Neural crest cell (in vitro differentiated cells): ENCODE measurements around the gene SDK1. TPM values are rescaled to one million over a fixed set of nuclear protein-coding genes. Genes with fewer than 3 reads are reported as not detected.
A peak's percentile ranks its signal among the peaks of the same experiment; 100 is the strongest.

ENCODE experiments used
- DNase-seq: peaks from one replicate; pipeline ENCODE4 v3.0.0; 2021; ENCODE audit warnings: low read depth, mixed read lengths, low spot score
- H3K27ac Mint-ChIP-seq: one replicate; pipeline ENCODE4 v1.8.0; 2021; ENCODE audit warnings: mild to moderate bottlenecking, mixed read lengths; ENCODE audit not compliant: unreplicated experiment
- H3K27me3 Mint-ChIP-seq: 2 replicates; pipeline ENCODE4 v1.8.0; 2021; ENCODE audit warnings: low read depth, mild to moderate bottlenecking, mixed read lengths
- H3K36me3 Mint-ChIP-seq: 2 replicates; pipeline ENCODE4 v1.8.0; 2021; ENCODE audit warnings: low read depth, mild to moderate bottlenecking, mixed read lengths
- H3K4me1 Mint-ChIP-seq: 2 replicates; pipeline ENCODE4 v1.8.0; 2021; ENCODE audit warnings: mixed read lengths
- H3K4me3 Mint-ChIP-seq: one replicate; pipeline ENCODE4 v1.8.0; 2021; ENCODE audit warnings: mild to moderate bottlenecking, mixed read lengths
- H3K9me3 Mint-ChIP-seq: 2 replicates; pipeline ENCODE4 v1.8.0; 2021; ENCODE audit warnings: mixed read lengths
- CTCF ChIP-seq: fragments of 200-600 bp; sonication (generic); conservative IDR thresholded peaks from 2 replicates; pipeline ENCODE4 v1.5.0; 2021; ENCODE audit warnings: antibody characterized with exemption, mild to moderate bottlenecking
- total RNA-seq: library from RNA; stranded (reverse); gene quantifications from 2 replicates; pipeline ENCODE4 v1.2.1, GENCODE V29; 2021

SDK1 gene
- total RNA-seq, 1 donor from 2014 or later = 11.6 TPM

GRCh38 chr7:3356173-3356572 lies 55.1 kb downstream of the SDK1 start:
- peaks cover 4% of the 10 kb centered on the region for H3K36me3 Mint-ChIP-seq
- H3K27ac Mint-ChIP-seq = no peak overlapping the region
- H3K4me3 Mint-ChIP-seq = no peak overlapping the region
- DNase-seq = no peak
- no peaks in the 10 kb centered on the region for H3K9me3 Mint-ChIP-seq
- no peaks in the 10 kb centered on the region for H3K4me1 Mint-ChIP-seq
- no peaks in the 10 kb centered on the region for H3K27me3 Mint-ChIP-seq
- no peak for TF ChIP-seq CTCF

GRCh38 chr7:3358991-3359390 lies 57.9 kb downstream of the SDK1 start:
- DNase-seq = no peak
- Mint-ChIP-seq H3K27me3 (no peaks in the 10 kb centered on the region), H3K36me3 (peaks cover 4% of the 10 kb centered on the region), H3K9me3 (no peaks in the 10 kb centered on the region), H3K27ac (no peak overlapping the region), H3K4me1 (no peaks in the 10 kb centered on the region), H3K4me3 (no peak overlapping the region)
- TF ChIP-seq CTCF = no peak

DNA sequence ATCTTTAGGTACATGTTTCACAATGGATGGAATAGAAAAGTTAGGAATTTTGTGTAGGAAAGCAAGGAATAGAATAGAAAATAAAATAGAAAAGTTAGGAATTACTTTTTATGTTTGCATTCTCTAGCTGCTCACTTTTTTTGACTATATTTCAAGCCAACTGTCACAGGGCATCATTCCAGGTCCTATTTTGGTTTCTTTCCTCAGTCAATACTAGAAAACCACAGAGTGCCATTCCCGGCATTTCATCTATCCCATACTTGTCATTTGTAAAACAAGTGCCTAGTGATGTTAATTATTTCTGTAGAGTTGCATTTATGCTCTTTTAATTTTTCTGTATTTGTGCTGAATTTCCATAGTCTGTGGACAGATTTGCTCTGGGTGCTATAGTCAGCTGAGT lies 66.2 kb downstream of the SDK1 start:
- Mint-ChIP-seq H3K27ac (no peak overlapping the region), H3K36me3 (no peaks in the 10 kb centered on the region)

GRCh38 chr7:3370068-3370830 lies 69.2 kb downstream of the SDK1 start:
- no peak overlapping the region for H3K4me3 Mint-ChIP-seq
- no peaks in the 10 kb centered on the region for H3K36me3 Mint-ChIP-seq
- H3K4me1 Mint-ChIP-seq = peaks cover 10% of the 10 kb centered on the region
- no peak overlapping the region for H3K27ac Mint-ChIP-seq
- no peaks in the 10 kb centered on the region for H3K27me3 Mint-ChIP-seq
- TF ChIP-seq CTCF = peak; percentile 33
- H3K9me3 Mint-ChIP-seq = peaks cover 3% of the 10 kb centered on the region
- no peak for DNase-seq

More for the DNA sequence above, 66.2 kb downstream of the SDK1 start:
- H3K4me1 Mint-ChIP-seq = peaks cover 10% of the 10 kb centered on the region
- H3K9me3 Mint-ChIP-seq = peaks cover 3% of the 10 kb centered on the region
- no peak overlapping the region for H3K4me3 Mint-ChIP-seq
- DNase-seq = no peak
- no peaks in the 10 kb centered on the region for H3K27me3 Mint-ChIP-seq
- no peak for TF ChIP-seq CTCF

GRCh38 chr7:3370921-3371320 lies 69.9 kb downstream of the SDK1 start:
- H3K36me3 Mint-ChIP-seq = no peaks in the 10 kb centered on the region

More at GRCh38 chr7:3370921-3371320, 69.9 kb downstream of the SDK1 start:
- Mint-ChIP-seq H3K9me3 (peaks cover 3% of the 10 kb centered on the region), H3K27ac (no peak overlapping the region), H3K4me3 (no peak overlapping the region), H3K27me3 (no peaks in the 10 kb centered on the region), H3K4me1 (peaks cover 10% of the 10 kb centered on the region)
- TF ChIP-seq CTCF = no peak
- DNase-seq = no peak
